Thyroid gland (tissue), 4 donors: Measurements from ENCODE around the gene PSMD3.

ENCODE experiments used
- CTCF ChIP-seq, 6 experiments: fragments of 200-600 bp in 3 of 6; fragments of 450-650 bp in 3 of 6; sonication (generic) in 3 of 6; IDR thresholded peaks; one replicate each; pipeline ENCODE4 v1.5.1; 2016 to 2019; ENCODE audit warnings: antibody characterized with exemption in 6 of 6, mild to moderate bottlenecking in 2 of 6, inconsistent platforms in 1 of 6, moderate library complexity in 1 of 6
- POLR2A ChIP-seq, 2 donors: fragments of 450-650 bp; IDR thresholded peaks; one replicate each; pipeline ENCODE4 v1.6.1; 2017; ENCODE audit warnings: antibody characterized with exemption in 2 of 2, mild to moderate bottlenecking in 2 of 2, moderate library complexity in 1 of 2

GRCh38 chr17:40023590-40024292, 43.1 kb downstream of the PSMD3 start:
- TF ChIP-seq CTCF (IDR thresholded peaks at IDR 0.05) (no peak), POLR2A (IDR thresholded peaks at IDR 0.05) (no peak)
